ENCODE data around the gene HSPA6.
"Not testable (repeated sequence)": the region's sequence is repeated elsewhere in the genome, so short reads cannot be mapped to it uniquely, and the experiment has no call there.

The HSPA6 gene

DNA sequence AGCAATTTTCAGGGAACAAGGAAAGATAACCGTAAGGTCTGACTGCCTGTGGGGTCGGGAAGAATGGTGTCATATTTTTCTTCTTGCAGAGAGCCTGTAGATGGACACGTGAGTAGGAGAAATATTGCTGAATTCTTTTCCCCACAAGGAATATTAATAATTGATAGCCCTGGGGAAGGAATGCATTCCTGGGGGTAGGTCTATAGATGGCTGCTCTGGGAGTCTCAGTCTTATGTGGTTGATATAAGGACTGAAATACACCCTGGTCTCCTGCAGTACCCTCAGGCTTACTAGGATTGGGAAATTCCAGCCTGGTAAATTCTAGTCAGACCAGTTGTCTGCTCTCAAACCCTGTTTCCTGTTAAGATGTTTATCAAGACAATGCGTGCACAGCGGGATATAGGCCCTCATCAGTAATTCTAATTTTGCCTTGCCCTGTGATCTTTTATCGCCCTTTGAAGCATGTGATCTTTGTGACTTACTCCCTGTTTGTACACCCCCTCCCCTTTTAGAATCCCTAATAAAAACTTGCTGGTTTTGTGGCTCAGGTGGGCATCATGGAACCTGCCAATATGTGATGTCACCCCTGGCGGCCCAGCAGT lies 12.8 kb downstream of the HSPA6 start:
- DNase-seq, result not testable (repeated sequence)

GRCh38 chr1:161538925-161539479 lies 14.7 kb downstream of the HSPA6 start:
- not testable (repeated sequence) for DNase-seq

GRCh38 chr1:161539731-161540569 lies 15.6 kb downstream of the HSPA6 start:
- DNase-seq, result peak; percentile 79

DNA sequence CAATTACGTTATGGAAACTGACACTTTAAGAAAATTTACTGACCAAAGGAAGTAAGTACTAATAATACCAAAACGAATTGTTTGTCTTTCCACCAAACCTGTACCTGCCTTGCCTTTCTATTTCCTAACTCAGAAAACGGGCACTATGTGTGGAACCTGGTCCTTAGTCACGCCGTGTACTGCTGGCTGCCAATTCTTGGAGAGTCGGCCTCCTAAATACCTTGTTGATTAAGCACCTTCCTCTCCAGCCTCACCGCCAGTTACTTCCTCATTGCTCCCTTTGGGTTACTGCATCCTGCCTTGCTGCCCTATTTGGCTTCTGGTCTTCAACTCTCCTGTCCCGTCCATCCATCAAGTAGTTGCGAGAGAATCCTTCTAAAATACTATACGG lies 16.2 kb downstream of the HSPA6 start:
- not testable (repeated sequence) for DNase-seq

DNA sequence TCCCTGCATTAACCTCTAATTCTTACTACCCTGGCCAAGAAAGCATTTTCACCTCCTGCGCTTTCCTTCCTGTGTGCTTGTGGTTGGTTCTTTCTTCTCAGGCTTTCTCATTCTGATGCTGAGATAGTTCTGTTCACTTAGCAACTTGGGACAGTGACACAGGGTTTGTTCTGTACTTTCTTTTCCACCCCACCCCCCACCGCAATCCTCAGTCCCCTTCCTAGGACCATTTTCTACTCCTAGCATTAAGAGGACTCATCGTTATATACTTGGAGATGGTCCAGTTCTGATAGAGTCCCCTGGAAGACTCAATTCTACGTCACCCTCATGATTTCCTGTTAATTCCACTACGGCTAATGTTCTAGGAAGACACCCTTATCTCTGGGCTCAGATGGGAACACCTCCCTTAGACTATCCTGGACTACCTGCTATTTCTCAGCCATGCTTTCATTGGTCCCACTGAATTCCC lies 17.8 kb downstream of the HSPA6 start:
- DNase-seq, result not testable (repeated sequence)

GRCh38 chr1:161543125-161543524 lies 18.8 kb downstream of the HSPA6 start:
- DNase-seq, result not testable (repeated sequence)

DNA sequence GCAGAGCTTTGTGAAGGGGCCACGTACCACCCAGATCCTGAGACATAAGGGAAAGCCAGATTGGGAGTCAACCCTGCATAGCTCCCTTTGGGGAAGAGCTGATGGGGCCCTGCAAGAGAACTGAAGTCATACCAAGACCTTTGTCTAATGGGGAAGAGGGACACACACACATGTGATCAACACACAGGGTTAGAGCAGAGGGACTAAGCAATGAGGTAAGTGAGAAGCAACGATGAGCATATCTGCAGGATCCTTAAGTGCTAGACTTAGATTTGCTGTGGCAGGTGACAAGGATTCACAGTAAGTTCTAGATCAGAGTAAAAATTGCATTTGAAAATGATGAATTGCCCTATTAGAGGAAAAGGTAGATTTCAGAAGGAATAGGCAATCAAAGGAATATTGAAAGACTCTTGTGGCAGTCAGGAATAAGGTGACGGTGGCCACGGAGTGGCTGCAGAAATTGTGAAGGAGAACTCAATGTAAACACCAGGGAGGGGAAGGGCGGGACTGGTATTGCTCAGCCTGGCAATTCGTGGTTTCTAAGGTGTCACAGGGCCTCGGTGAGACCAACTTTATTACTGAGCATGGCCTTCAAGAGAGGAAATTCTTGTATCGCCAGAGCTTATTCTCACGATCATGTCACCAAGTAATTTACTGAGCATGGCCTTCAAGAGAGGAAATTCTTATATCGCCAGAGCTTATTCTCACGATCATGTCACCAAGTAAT lies 20.8 kb downstream of the HSPA6 start:
- DNase-seq, result not testable (repeated sequence)

DNA sequence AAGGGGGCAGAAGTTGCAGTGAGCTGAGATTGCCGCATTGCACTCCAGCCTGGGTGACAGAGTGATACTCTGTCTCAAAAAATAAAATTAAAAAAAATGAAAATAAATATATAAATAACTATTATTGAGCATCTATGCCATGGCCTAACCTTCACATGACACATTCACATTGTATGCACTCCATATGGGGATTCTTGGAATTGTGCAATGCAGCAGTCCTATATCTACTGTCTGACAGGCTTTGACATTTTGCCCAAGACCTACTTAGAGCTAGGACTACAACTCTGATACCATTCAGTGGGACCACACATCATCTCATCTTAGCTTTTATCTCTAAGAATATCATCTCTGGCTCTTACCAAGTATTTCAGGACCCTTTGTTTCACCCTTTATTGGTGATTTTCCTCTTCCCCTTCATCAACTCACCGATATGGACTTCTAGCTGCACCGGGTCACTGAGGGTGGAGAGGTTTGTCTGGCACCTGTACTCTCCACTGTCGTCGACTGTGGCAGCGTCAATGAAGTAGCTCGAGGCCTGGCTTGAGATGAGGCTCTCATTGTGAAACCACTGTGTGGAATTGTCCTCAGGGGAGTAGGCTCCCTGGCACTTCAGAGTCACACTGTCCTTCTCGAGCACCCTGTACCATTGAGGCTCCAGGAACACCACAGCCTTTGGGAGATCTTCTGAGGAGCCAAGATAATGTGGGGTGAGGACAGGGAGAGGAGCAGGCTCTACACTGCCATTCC lies 23.8 kb downstream of the HSPA6 start:
- not testable (repeated sequence) for DNase-seq

DNA sequence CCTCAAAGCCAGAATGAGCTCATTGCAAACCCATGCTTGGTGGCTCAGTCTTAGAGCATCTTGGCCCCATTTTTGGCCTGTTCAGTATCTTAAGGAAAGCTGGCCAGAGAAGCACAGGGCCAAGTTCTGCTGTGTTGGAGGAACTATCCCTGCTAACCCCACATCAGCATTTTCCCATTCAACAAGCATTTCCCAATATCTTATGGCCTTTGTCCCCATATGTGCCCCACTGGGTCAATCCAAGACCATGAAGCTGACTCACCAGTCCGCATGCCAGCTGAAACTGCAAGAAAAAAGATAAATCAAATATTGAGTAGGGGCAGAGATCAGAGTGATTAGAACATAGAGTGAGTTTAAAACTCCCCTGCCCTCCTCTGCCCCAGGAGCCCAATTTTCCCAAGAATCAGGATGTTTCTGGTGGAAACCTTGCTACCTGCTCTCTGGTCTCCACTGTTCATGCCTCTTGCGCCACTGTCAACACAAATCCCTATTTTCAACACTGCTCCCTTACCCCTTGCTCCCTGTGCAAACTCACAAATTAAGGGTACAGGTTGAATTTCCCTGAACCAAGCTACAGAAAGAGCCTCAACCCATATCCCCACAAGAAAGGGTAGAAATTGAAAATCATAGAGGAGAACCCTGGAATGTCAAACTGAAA lies 24.5 kb downstream of the HSPA6 start:
- not testable (repeated sequence) for DNase-seq

DNA sequence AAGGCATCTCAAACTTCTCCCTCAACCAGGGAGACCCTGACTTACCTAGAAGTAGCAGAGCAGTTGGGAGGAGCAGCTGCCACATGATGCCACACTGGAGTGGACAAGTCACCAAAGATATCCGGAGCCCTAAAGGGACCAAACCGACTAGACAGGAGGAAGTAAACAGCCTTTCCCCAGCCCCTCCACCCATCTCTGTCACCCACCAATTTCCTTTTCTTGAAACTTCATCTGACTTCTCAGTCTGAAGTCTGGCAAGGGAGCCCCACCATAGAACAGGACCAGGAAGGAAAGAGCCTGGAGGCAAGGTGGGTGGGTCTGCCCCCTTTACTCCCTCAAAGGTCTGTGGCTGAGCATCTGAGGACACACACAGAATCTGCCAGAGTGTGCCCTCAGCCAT lies 25.3 kb downstream of the HSPA6 start, which contains the start of gene FCGR3A:
TSS of gene FCGR3A (minus strand) at position 167 of the 400 bp plus-strand sequence. CDS start at position 85, 82 bp downstream.
- DNase-seq, result no peak

GRCh38 chr1:161550942-161551341 lies 26.6 kb downstream of the HSPA6 start:
- not testable (repeated sequence) for DNase-seq

DNA sequence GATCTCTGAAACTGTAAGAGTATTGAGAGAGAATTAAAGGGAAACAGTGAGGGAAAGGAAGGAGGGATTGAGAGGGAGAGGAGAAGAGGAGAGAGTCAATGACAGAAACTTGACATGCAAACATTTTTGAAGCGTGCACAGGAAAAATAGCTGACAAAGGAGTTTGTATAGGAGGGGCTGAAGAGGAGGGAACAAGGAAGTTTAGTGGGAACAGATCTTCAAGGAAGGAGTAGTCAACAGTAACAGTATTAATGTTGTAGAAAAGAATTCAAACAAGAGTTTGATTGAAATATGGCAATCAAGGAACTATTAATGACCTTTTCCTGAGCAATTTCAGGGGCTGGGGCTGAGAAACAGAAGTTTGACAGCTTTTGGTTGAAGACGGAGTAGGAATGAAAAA lies 29.3 kb downstream of the HSPA6 start:
- DNase-seq, result not testable (repeated sequence)

DNA sequence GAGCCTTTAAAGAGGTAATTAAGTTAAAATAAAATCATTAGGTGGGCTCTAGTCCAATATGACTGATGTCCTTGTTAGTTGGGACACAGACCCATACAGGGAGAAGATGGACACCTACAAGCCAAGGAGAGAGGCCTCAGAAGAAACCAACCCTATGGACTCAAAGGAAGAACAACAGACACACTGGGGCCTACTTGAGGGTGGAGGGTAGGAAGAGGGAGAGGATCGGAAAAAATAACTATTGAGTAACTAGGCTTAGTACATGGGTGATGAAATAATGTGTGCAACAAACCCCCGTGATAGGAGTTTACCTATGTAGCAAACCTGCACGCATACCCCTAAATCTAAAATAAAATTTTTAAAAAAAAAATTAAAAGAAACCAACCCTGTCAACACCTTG lies 30.0 kb downstream of the HSPA6 start:
- DNase-seq, result not testable (repeated sequence)

DNA sequence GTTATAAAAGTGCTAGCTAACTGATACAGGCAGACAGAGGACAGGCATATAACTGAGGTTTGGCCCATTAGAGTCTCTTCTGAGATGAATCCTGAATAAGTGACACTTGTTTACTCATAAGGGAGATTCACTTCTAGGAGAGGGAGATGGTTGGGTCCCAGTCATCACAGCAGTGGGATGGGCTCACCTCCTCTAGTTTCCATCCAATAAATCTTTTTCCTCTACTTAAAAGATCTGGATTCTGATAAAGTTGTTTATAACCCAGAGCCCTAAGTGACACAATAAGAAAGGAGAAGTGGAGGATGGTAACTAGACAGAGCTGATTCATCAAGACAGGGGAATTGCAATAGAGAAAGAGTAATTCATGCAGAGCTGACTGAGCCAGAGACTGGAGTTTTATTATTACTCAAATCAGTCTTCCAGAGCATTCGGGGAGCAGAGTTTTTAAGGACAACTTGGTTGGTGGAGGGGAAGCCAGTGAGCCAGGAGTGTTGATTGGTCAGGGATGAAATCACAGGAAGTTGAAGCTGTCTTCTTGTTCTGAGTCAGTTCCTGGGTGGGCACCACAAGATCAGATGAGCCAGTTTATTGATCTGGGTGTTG lies 30.6 kb downstream of the HSPA6 start:
- not testable (repeated sequence) for DNase-seq

GRCh38 chr1:161556143-161556542 lies 31.8 kb downstream of the HSPA6 start:
- not testable (repeated sequence) for DNase-seq

DNA sequence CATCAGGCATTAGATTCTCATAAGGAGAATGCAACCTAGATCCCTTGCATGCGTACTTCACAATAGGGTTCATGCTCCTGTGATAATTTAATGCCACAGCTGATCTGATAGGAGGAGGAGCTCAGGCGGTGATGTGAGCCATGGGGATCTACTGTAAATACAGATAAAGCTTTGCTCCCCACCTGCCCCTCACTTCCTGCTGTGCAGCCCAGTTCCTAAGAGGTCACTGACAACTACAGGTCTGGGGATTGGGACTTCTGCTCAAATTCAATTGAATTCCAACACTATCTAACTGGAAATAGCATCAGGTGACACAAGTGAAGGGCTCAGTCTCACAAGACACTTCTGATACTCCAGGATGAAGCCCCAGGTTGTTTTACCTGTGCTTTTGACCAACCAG lies 32.6 kb downstream of the HSPA6 start:
- DNase-seq, result not testable (repeated sequence)

GRCh38 chr1:161557506-161558450 lies 33.4 kb downstream of the HSPA6 start:
- not testable (repeated sequence) for DNase-seq

GRCh38 chr1:161560960-161561715 lies 36.8 kb downstream of the HSPA6 start:
- DNase-seq, result peak; percentile 7

- not testable (repeated sequence) for DNase-seq
These were observed 38.1 kb downstream of the HSPA6 start for GRCh38 chr1:161562441-161562840.

Data from HCEC 1CT (cell line).